Measurements from ENCODE around the gene ZC3H18.

- TF ChIP-seq, protein P1, sequence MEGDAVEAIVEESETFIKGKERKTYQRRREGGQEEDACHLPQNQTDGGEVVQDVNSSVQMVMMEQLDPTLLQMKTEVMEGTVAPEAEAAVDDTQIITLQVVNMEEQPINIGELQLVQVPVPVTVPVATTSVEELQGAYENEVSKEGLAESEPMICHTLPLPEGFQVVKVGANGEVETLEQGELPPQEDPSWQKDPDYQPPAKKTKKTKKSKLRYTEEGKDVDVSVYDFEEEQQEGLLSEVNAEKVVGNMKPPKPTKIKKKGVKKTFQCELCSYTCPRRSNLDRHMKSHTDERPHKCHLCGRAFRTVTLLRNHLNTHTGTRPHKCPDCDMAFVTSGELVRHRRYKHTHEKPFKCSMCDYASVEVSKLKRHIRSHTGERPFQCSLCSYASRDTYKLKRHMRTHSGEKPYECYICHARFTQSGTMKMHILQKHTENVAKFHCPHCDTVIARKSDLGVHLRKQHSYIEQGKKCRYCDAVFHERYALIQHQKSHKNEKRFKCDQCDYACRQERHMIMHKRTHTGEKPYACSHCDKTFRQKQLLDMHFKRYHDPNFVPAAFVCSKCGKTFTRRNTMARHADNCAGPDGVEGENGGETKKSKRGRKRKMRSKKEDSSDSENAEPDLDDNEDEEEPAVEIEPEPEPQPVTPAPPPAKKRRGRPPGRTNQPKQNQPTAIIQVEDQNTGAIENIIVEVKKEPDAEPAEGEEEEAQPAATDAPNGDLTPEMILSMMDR (IDR thresholded peaks at IDR 0.05; ENCODE audit: low read depth, low read length): no peak
- TF ChIP-seq POLR2A (IDR thresholded peaks at IDR 0.05; ENCODE audit: extremely low read depth, insufficient read length) (no peak), MYC (IDR thresholded peaks at IDR 0.05; ENCODE audit: low read depth, low read length) (no peak), MAX (IDR thresholded peaks at IDR 0.05; ENCODE audit: low read depth, low read length) (no peak)
These were observed 94.9 kb downstream of the ZC3H18 start for GRCh38 chr16:88665148-88665547.

All from NB4 (cell line).